ENCODE measurements around the gene GK.
"Not testable (repeated sequence)": the region's sequence is repeated elsewhere in the genome, so short reads cannot be mapped to it uniquely, and the experiment has no call there.

The GK gene

DNA sequence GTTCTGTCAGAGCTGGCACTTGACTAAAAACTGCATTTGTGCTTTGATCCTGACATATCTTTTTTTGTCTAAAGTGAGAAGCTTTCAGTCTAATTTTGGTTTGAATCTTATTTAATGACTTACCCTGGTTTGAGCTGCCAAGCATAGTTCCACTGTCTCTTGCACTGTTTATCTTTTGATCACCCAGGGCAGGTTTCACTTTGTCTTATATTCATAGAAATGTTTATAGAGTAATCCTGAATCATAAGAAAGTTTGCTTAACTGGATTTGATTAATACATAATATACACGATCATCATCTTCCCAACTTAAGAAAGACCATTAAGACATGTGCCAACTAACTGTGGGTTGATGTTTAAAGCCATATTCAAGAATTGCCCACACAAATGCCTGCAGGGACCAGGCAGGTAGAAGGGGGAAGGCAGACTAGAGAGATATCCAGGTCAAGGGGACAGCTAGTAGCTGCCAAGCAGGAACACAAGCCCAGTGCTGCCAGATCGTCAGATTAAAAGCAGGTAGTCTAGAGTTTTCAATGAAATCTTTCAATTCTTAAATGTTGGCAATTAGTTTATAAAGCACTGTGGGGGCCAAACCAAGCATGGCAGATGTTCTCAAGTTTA, 1.9 kb downstream of the GK start:
- ATAC-seq: no peak

DNA sequence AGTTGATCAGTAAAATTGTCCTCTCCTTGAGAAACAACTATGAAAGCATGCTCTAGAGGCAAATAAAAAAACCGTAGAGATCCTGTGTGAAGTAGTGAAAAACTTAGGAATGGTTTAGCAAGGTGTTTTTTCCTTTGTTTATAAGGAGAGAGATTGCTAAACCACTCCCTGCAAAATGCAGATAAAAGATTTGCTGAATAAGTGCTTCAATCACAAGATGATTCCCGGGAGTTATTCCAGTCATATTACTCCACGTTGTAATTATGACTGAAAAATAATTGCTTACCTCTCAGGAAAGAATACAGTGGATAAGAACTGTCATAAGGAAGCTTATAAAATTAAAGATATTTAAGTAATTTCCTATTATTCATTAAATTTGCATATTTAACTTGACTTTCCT, 2.8 kb downstream of the GK start:
- ATAC-seq: no peak

DNA sequence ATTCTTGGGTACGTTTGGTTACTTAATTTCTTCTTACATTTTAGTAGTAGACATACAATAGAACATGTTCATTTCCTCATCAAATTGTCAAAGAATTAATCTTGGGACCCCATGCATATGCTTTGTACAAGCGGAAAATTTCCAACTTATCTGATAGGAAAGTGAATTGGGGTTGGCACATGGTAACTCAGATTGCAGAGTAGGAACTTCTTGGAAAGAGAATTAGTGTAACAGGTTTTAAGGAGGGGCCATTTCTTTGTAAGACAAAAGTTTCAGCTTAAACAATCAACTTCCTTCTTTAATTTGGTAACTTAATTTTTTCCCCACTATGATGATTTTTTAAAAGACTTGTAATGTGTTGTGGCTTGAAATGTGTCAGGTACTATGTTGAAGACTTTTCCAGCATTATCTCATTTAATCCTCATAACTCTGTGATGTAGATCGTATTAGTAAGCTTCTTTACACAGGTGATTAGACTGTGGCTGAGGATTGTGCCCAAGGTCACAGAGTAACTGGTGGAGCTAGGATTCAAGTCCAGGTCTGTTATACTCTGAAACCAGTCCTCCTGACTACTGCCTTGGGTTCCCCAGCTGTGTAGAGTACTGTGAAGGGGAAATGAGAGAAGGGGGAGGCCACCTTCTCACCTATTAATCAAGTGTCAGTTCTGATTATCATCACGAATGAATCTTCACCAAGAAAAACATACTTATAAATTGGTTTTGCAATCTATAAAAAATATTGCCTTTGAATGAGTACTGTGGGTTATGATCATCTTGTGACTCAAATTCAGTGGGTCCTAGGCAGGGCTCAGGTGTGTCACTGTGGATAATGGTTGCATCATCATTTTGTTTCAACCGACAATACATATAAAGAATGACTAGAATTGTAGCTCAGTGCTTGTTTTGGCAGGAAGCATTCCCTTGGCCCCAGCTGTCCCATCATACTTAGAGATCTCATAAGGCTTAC, 4.3 kb downstream of the GK start:
- peak; percentile 51 to 57 for ATAC-seq

DNA sequence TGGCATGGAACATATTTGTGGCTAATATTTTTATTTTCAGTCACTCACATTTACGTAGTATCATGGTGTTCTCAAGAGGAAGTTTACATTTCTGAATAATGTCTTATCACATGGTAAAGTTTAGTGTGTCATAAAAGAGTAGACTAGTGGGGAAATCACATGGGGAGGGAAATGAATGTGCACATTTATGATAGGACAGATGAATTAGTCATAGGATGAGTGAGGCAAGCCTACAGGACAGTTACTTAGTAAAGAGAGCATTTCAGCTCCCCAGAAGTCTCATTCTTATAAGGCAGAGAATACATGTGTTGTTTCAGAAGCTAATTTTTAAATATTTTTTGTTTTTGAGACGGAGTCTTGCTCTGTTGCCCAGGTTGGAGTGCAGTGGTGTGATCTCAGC, 6.2 kb downstream of the GK start:
- peak; percentile 73 to 74 for ATAC-seq

DNA sequence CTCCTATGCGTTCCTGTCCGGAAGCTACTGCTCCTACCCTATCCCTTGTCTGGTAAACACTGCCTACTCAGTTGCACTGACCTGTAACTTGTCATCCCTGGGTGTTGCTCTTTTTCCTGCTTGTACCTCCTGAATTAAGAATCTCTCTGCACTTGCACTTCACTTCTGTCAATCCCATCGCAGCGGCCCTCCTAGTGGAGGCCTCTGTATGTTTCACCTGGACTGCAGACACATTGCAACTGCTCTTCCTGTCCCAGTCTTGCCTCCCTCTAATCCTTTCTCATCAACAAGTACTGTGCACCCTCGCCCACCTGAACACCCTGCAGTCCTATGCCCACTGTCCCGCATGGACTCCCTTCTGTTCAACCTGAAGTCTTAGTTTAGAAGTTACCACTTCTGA, 8.0 kb downstream of the GK start:
- no peak for ATAC-seq

DNA sequence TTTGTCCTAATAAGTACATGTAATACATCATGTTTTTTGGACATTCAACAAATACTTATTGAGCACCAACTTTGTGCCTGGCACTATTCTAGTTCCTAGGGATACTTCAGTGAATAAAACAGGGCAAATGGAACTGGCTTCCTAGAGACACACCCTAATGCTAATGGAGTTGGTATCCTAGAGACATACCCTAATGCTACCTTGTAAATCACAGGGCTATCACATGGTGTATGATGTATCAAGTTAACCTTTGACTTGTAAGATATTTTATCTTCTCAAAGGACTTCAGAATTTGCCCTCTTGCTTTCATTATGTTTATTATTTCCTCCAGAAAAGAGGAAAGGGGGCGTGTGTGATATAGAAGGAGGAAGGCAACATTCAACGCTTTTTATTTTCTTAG, 10.1 kb downstream of the GK start:
- no peak for ATAC-seq

DNA sequence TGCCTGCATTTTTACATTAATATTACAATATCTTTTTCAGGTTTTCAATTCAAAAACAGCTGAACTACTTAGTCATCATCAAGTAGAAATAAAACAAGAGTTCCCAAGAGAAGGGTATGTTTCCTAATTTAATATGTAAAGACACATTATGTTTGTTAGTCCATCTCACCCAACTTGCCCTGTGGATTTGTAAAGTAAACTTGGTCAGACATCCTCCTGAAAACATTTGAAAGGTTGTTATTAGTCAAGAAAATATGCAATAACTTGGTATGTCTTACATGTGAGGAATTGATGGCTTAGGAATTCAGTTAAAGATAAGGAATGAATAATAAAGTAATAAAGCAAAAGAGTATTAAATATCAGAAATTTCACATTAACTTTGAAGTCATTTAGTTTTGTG, 12.2 kb downstream of the GK start:
- ATAC-seq: no peak

DNA sequence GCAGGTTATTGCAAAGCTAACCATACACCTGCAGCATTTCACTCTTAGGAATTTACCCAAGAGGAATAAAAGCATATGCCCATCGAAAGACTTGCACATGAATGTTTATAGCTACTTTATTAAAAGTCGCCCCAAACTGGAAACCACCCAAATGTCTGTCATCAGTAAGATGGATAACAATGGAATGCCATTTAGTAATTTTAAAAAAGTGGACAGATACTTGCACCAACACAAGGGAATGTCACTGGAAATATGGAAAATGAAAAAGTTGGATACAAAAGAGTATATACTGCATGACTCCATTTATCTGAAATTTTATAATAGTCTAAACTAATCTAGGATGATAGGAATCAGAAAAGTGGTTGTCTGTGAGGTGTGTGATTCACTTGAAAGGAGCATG, 12.9 kb downstream of the GK start:
- no peak for ATAC-seq

DNA sequence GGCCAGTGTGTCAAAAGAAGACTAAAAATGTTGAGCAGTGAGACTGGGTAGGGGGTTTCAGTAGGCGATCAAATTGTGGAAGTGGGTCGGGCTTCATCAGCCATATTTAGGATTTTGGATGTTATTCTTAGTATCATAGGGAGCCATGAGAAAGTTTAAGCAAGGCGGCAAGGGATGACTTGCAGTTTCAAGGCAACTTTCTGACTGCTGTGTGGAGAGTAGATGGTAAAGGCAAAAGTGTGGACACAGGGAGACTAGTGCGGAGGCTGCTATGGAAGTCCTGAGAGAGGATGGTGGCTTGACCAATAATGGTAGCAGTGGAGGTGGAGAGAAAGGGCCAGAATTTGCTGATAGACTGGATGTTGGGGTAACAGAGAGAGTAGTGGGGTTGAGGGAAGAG, 15.4 kb downstream of the GK start:
- no peak for ATAC-seq

DNA sequence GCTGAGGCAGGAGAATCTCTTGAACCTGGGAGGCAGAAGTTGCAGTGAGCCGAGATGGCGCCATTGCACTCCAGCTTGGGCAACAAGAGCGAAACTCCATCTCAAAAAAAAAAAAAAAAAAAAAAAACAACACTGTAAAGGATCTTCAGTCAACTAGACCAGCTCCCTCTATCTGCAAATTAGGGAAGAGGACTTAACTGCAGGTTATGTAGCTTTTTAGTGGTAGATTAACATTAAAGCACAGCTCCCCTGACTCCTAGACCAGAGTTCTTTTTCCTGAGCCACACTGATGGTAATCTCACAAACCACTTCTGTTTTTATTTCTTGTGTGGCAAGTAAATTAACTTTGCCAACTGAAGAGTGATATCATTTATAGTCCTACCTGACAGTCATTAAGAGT, 18.0 kb downstream of the GK start:
- not testable (repeated sequence) for ATAC-seq

DNA sequence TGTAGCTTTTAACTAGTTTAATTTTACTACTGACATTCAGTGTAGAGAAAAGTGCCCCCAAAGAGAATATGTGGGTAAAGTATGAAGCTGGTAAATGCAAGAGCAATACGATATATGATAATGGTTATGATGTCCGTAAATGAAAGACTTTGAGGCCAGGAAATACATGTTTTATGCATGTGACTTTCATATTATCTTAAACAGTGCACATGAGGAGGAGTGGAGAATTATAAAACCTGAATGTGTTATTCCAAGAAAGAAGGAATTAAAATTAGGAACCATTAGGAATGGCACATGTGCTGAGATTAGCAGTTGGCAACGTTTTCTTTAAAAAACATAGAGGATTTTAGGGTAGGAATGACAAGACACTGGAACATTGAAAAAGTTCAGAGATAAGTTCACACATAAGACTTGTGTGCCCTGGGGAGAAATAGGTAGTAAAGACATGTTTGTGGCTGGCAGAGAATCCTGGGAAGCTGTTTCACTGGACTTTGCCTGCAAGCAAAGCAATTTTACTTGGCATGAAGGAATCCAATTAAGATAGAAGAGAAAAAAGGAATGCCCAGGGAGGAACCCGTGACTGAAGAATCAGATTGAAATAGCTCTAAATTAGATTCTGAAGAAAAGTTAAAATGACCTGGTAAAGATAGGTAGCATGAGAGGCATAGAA, 20.0 kb downstream of the GK start:
- ATAC-seq: no peak

DNA sequence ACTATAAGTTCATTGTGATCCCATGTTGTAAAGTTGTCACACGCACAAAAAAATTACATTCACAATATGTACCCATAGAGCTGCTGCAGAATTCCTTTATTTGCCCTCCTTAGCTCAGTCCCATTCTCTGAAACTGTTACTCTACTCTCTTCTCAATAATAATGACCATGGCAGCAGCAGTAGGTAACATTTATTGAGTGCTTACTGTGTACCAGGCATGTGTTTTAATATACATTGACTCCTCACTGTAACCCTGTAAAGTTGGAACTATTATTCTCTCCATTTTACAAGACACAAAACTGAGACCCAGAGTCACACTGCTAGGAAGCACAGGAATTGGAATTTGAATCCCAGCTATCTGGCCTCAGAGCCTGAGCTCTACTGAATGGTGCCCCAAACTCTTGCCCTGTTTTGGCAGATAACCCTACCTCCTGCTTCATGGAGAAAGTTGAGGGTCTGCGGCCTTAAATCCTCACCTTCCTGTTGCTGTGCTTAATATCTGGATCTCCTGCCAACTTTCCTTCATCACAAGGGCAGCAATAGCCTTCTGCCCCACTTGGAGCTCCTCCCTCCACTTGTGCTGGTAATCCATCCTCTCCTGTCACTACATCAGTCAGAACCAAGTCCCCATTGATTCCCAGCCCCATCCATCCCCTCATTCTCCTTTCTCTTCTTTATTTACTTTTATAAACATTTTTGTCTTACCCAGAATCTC, 20.8 kb downstream of the GK start:
- no peak for ATAC-seq

DNA sequence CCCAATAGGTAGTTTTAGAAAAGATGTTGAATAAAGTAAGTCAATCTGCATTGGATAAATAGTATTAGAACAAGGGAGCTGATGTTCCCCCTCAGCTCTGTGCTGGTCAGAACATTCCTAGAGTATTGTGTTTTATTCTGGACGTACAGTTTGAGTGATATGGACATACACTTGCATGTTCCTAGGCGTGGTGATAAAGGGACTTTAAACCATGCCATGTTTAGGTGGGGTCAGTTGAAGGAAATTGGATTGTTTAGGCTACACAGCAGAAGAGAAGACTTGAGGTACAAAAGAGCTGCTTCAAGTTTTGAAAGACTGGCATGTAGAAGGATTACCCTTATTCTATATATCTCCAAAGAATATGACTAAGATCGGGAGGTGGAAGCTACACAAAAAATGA, 21.6 kb downstream of the GK start:
- ATAC-seq: no peak

DNA sequence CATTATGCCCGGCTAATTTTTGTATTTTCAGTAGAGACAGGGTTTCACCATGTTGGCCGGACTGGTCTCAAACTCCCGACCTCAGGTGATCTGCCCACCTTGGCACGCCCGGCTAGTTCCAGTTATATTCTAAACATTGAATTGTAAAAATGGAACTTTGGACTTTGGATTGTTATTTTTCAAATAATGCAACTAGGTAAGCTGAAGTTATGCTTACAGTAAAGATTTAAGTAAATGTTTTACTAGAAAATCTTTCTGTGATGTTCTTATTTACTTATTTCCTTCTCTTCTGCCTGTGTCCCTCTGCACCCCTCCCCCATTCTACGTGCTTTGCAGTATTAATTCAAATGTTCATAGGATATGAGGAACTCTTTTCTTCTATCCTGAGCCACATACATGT, 26.1 kb downstream of the GK start:
- ATAC-seq: no peak

DNA sequence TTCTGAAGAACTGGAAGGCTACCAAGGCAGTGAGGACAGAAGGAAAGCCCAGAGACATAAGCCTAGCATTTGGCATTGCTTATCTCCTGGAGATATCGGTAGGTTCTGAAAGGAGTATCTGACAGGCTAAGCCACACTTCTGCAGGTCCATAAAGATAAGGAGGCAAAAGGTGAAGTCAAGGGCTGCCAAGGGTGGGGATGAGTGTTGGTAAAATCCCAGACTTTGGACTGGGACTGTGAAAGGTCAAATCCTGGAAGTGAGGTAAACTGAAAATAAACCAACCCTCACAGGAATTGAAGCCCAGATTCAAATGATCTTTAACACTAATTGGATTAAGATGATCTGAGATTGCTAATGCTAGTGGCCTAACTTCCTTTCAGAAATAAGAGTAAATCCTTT, 27.4 kb downstream of the GK start:
- no peak for ATAC-seq

DNA sequence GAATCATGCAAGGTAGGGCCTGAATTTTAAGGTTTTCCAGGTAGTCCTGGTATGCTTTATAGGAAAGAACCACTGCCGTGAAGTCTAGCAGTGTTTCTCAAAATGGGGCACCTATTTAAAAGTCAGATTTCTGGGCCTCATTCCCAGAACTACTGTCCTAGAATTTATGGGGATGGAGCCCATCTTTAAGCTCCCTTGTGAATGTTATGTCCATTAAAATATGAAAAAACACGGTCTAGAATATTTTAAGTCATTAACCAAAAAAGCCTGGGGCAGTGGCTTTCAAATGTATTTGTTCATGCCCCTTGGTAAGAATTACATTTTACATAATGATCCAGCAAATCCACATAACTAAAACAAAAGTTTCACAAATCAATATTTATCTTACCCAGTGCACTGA, 35.4 kb downstream of the GK start:
- ATAC-seq: no peak

DNA sequence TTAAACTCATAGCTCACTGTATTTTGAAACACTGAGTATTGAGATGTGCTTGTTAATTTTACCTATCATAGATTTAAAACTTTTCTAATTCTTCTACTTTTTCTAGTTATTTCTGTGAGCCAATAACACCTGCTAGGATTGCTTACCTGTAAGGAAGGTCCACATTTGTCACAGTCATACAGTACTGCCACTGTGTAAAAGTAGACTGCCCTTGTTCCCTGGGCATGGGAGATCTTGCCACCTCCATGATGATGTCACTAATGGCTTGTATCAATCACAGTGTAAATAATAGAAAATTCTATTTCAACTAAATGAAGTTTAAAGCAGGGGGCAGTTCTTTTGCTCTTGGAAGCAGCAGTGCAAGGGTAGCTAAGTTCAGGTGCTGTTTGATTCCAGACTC, 35.9 kb downstream of the GK start:
- no peak for ATAC-seq

DNA sequence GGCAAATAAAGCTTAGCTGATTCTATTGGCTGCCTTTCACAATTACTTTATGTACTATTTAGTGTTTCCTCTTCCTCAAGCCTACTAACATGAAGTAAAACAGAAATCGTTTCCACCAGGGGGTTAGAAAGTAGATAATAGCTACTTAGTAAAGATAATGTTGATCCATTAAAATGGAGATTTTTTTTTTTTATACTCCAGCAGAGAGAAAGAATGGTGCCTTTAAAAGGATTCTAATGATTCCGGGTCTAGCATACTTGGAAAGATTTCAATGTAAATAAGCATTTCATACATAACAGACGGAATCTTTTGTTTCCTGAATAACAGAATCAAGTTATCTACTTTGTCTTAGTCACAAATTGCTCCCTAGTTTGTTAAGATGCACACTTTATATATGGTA, 37.1 kb downstream of the GK start:
- no peak for ATAC-seq

DNA sequence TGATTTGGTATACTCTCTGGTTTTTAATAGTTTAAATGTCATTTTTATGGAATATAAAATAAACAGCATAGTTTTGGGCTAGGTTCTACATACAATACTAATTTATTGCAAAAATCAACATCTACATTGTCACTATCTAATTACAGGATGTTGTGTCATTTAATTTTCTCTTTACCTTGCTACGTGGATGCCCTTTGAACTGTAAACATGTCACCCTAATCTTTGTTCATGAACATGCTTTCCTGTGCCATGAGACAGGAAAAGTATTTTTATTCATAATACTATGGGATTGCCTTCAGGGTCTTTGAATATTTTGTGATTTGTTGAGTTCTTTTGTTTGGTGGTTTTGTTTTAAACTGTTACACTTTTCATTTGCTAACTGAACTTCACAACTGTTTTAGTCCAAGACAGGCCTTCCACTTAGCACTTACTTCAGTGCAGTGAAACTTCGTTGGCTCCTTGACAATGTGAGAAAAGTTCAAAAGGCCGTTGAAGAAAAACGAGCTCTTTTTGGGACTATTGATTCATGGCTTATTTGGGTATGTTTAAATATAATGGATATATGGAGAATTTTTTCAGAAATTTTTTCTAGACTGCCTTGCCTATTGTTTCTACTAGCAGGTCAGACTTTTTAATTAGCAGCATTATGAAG, 40.9 kb downstream of the GK start:
- ATAC-seq: no peak

DNA sequence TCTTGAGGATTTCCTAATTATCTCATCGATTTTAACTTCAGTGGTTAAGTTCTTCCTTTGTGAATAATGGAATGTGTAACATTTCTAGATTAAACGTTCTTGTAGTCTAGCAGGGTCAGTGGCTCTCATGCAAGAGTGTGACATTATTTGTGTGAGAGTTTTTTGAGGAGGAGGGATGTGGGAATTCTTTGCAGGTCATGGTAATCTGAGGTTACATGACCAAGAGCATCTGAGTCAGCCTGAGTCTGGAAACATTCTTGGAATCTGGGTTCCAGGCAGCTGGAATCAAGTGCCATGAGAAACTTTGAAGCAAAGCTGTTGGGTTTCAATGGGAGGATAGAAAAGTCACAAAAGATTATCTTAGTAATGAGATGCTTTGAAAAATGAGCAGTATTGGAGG, 49.5 kb downstream of the GK start:
- ATAC-seq: no peak

DNA sequence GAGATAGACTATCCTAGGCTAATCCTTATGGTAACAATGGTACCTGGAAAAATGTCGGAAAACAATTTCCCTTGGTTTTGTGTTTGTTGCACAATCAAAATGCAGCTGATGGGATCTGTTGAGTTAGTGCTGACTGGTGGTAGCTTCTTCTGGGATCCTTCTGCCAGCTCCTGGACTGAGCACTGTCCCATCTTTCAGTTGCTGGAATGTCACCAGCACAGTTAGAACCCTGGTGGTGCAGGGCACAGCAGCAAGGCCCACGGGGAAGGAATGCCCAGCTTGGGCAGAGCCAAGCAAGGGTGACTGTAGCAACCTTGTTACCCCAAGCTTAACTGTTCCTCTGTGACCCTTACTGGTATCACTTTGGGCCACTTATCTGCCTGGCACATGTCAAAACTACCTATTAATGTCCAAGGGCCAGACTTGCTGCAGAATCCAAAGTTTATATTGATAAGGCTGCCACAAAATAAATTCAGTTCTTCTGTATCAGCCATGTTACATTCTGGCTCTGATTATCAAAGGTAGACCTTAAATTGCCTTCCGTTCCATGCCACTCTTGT, 53.1 kb downstream of the GK start:
- no peak for ATAC-seq

DNA sequence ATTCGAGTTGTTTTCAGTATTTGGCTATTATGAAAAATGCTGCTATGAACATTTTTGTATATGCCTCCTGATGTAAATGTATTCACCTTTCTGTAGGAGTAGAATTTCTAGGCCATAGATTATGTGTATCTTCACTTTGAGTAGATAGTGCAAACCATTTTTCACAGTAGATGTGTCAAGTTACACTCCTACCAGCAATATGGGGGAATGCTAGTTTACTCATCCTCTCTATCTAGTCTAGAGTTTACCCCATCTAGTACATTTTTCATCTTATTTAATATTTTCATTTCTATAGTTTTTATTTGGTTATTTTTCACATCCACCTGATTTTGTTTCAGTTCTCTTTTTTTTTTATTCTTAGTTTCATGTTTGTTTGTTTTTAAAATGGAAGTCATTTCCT, 59.0 kb downstream of the GK start:
- no peak for ATAC-seq
